Lower leg skin (tissue), 3 donors: ENCODE results near the gene TMPRSS3.

Experiments used
- POLR2A ChIP-seq, 2 donors: fragments of 450-650 bp; IDR thresholded peaks; one replicate each; pipeline ENCODE4 v1.6.1; 2016 to 2017; ENCODE audit warnings: antibody characterized with exemption in 2 of 2, mild to moderate bottlenecking in 1 of 2, moderate library complexity in 1 of 2
- TF ChIP-seq, protein P1 (sequence below), 3 donors: fragments of 450-650 bp; IDR thresholded peaks; one replicate each; pipeline ENCODE4 v1.5.1; 2016; ENCODE audit warnings: antibody characterized with exemption in 3 of 3, mild to moderate bottlenecking in 3 of 3, moderate library complexity in 2 of 3

DNA sequence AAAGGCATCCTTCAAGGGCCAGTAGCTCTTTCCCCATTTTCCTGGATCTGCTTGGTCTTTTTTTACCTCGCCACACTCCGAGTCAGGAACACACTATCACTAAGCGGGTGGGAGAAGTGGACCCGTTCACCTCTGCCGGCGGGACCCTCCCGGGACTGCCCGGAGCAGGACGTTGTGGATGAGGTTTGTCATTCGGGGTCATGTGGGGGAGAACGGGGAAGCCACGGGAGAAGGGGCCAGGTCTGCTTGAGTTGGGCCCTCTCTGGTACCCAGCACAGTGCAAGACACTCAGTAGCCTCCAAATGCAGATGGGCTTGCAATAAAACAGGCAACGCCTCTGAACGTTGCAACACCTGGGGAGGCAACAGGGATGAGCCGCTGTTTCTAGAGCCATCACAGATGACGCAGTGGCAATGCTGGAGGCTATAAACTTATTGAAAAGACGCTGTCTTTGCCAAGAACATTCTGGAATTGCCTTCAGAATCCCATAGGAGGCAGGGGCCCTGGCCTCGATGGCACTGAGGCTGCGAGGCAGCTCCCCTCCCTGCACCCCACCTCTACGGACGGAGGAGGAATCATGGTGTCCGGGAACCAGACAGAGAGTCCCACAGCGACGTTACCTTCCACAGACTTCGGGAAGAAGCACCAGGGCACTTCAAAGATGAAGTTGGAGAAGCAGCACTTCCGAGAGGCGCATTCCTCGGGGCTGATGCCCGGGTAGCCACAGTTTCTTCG is 48.8 kb downstream of the TMPRSS3 start:
- TF ChIP-seq, protein P1, sequence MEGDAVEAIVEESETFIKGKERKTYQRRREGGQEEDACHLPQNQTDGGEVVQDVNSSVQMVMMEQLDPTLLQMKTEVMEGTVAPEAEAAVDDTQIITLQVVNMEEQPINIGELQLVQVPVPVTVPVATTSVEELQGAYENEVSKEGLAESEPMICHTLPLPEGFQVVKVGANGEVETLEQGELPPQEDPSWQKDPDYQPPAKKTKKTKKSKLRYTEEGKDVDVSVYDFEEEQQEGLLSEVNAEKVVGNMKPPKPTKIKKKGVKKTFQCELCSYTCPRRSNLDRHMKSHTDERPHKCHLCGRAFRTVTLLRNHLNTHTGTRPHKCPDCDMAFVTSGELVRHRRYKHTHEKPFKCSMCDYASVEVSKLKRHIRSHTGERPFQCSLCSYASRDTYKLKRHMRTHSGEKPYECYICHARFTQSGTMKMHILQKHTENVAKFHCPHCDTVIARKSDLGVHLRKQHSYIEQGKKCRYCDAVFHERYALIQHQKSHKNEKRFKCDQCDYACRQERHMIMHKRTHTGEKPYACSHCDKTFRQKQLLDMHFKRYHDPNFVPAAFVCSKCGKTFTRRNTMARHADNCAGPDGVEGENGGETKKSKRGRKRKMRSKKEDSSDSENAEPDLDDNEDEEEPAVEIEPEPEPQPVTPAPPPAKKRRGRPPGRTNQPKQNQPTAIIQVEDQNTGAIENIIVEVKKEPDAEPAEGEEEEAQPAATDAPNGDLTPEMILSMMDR (IDR thresholded peaks at IDR 0.05) = no peak
- TF ChIP-seq POLR2A (IDR thresholded peaks at IDR 0.05) = no peak
